CD4-positive, CD25-positive, alpha-beta regulatory T cell (primary cell): ENCODE data around the gene OSMR. TPM values are rescaled to one million over a fixed set of nuclear protein-coding genes. Genes with fewer than 3 reads are reported as not detected.

ENCODE experiments used
- ATAC-seq, 2 donors: fragments of 150-1000 bp; cut with Tn5 transposase; one replicate each; pipeline ENCODE4 v1.10.0; 2021; ENCODE audit warnings: low read depth in 2 of 2, moderate number of reproducible peaks in 2 of 2, moderate library complexity in 1 of 2
- DNase-seq, 3 donors: peaks; one replicate each; pipeline versions ENCODE4 v3.0.0 to v3.0.0-alpha.2; 2012 to 2022; ENCODE audit warnings: mixed read lengths in 1 of 3
- H3K27ac ChIP-seq: one replicate; pipeline ENCODE4 v1.7.0; 2013; ENCODE audit warnings: mild to moderate bottlenecking, low read length; ENCODE audit not compliant: insufficient read depth, poor library complexity, severe bottlenecking
- H3K27me3 ChIP-seq: one replicate; pipeline ENCODE4 v1.7.0; 2013; ENCODE audit warnings: low read length; ENCODE audit not compliant: control insufficient read depth, insufficient read depth
- H3K36me3 ChIP-seq: one replicate; pipeline ENCODE4 v1.7.0; 2013; ENCODE audit warnings: mild to moderate bottlenecking, low read length, moderate library complexity; ENCODE audit not compliant: control insufficient read depth, insufficient read depth
- H3K4me1 ChIP-seq: 2 replicates; pipeline ENCODE4 v1.7.0; 2013; ENCODE audit warnings: mild to moderate bottlenecking, low read length; ENCODE audit not compliant: insufficient read depth, control insufficient read depth, poor library complexity, severe bottlenecking
- H3K4me3 ChIP-seq: one replicate; pipeline ENCODE4 v1.7.0; 2013; ENCODE audit warnings: low read depth, mild to moderate bottlenecking, low read length, moderate library complexity
- H3K9me3 ChIP-seq, 2 experiments: 1 replicate in 1 of 2; 2 replicates in 1 of 2; pipeline ENCODE4 v1.7.0; 2013; ENCODE audit warnings: low read length in 2 of 2, mild to moderate bottlenecking in 1 of 2, moderate library complexity in 1 of 2; ENCODE audit not compliant: control insufficient read depth in 2 of 2
- H3K27ac Mint-ChIP-seq, 3 donors: one replicate each; pipeline ENCODE4 v1.8.0; 2020 to 2022; ENCODE audit warnings: mild to moderate bottlenecking in 3 of 3, mixed read lengths in 3 of 3, moderate library complexity in 2 of 3
- H3K27me3 Mint-ChIP-seq: one replicate; pipeline ENCODE4 v1.8.0; 2022; ENCODE audit warnings: mild to moderate bottlenecking, mixed read lengths
- H3K36me3 Mint-ChIP-seq: one replicate; pipeline ENCODE4 v1.8.0; 2020; ENCODE audit warnings: mixed read lengths
- H3K4me1 Mint-ChIP-seq, 4 donors: one replicate each; pipeline ENCODE4 v1.8.0; 2020 to 2022; ENCODE audit warnings: mixed read lengths in 4 of 4, mild to moderate bottlenecking in 1 of 4
- H3K4me3 Mint-ChIP-seq, 4 donors: one replicate each; pipeline ENCODE4 v1.8.0; 2020 to 2022; ENCODE audit warnings: mild to moderate bottlenecking in 4 of 4, mixed read lengths in 4 of 4, moderate library complexity in 3 of 4
- H3K9me3 Mint-ChIP-seq, 7 donors: one replicate each; pipeline ENCODE4 v1.8.0; 2020 to 2022; ENCODE audit warnings: mixed read lengths in 7 of 7, mild to moderate bottlenecking in 3 of 7, moderate library complexity in 2 of 7
- polyA plus RNA-seq, 4 donors: library from polyadenylated mRNA; unstranded; fragments of 300-500 nt; fragmentation: Illumina TruSeq; gene quantifications; one replicate each; pipeline ENCODE4 v1.2.3, GENCODE V29; 2021
- total RNA-seq: library from RNA; stranded (reverse); gene quantifications from one replicate; pipeline ENCODE4 v1.2.3, GENCODE V29; 2022

Gene OSMR
- total and polyA plus RNA-seq, 5 donors from 2014 or later = 0.31 TPM; not detected in 4

- no peaks in the 10 kb centered on the region for H3K36me3 ChIP-seq
- Mint-ChIP-seq H3K27ac (no peak overlapping the region), H3K36me3 (peaks cover 4% of the 10 kb centered on the region), H3K4me3 (no peak overlapping the region), H3K27me3 (peaks cover 14% of the 10 kb centered on the region), H3K9me3 (peaks cover 0 to 2% (median 0%) of the 10 kb centered on the region in 7 donors), H3K4me1 (peaks cover 0 to 4% (median 0%) of the 10 kb centered on the region in 4 donors)
- no peak overlapping the region for H3K27ac ChIP-seq
- ATAC-seq (no peak), DNase-seq (no peak)
- no peak overlapping the region for H3K4me3 ChIP-seq
- no peaks in the 10 kb centered on the region for H3K9me3 ChIP-seq
- peaks cover 3% of the 10 kb centered on the region for H3K27me3 ChIP-seq
- H3K4me1 ChIP-seq = no peaks in the 10 kb centered on the region
Observed at GRCh38 chr5:38931731-38932130, 85.9 kb downstream of the OSMR start.

GRCh38 chr5:38932854-38933408 is 87.1 kb downstream of the OSMR start:
- peaks cover 0 to 4% (median 0%) of the 10 kb centered on the region in 4 donors for H3K4me1 Mint-ChIP-seq
- no peak for DNase-seq
- peaks cover 0 to 2% (median 0%) of the 10 kb centered on the region in 7 donors for H3K9me3 Mint-ChIP-seq
- H3K27ac ChIP-seq = no peak overlapping the region
- no peaks in the 10 kb centered on the region for H3K9me3 ChIP-seq
- peaks cover 9% of the 10 kb centered on the region for H3K36me3 Mint-ChIP-seq
- H3K27me3 Mint-ChIP-seq = peaks cover 5% of the 10 kb centered on the region
- H3K4me1 ChIP-seq = no peaks in the 10 kb centered on the region
- ATAC-seq = no peak
- H3K27me3 ChIP-seq = no peaks in the 10 kb centered on the region
- H3K4me3 Mint-ChIP-seq = peak overlapping the region in 1 of 4 donors; percentile 10
- peaks cover 2% of the 10 kb centered on the region for H3K36me3 ChIP-seq
- no peak overlapping the region for H3K27ac Mint-ChIP-seq
- H3K4me3 ChIP-seq = no peak overlapping the region

GRCh38 chr5:38935437-38935836 is 89.6 kb downstream of the OSMR start:
- Histone ChIP-seq H3K27ac (no peak overlapping the region), H3K36me3 (peaks cover 11% of the 10 kb centered on the region), H3K4me1 (no peaks in the 10 kb centered on the region), H3K9me3 (no peaks in the 10 kb centered on the region), H3K4me3 (no peak overlapping the region), H3K27me3 (no peaks in the 10 kb centered on the region)
- no peaks in the 10 kb centered on the region for H3K27me3 Mint-ChIP-seq
- no peak for ATAC-seq
- DNase-seq = no peak
- H3K27ac Mint-ChIP-seq = no peak overlapping the region
- H3K9me3 Mint-ChIP-seq = peaks cover 0 to 2% (median 0%) of the 10 kb centered on the region in 7 donors
- H3K4me3 Mint-ChIP-seq = no peak overlapping the region
- peaks cover 0 to 4% (median 0%) of the 10 kb centered on the region in 4 donors for H3K4me1 Mint-ChIP-seq
- peaks cover 17% of the 10 kb centered on the region for H3K36me3 Mint-ChIP-seq

GRCh38 chr5:38936269-38936668 is 90.5 kb downstream of the OSMR start:
- Histone ChIP-seq H3K27ac (no peak overlapping the region), H3K9me3 (no peaks in the 10 kb centered on the region), H3K27me3 (no peaks in the 10 kb centered on the region), H3K4me3 (no peak overlapping the region), H3K36me3 (peaks cover 19% of the 10 kb centered on the region), H3K4me1 (no peaks in the 10 kb centered on the region)
- H3K9me3 Mint-ChIP-seq = peaks cover 0 to 2% (median 0%) of the 10 kb centered on the region in 7 donors
- ATAC-seq = no peak
- H3K27ac Mint-ChIP-seq = no peak overlapping the region
- H3K36me3 Mint-ChIP-seq = peaks cover 18% of the 10 kb centered on the region
- no peaks in the 10 kb centered on the region for H3K27me3 Mint-ChIP-seq
- peaks cover 0 to 10% (median 0%) of the 10 kb centered on the region in 4 donors for H3K4me1 Mint-ChIP-seq
- no peak for DNase-seq
- no peak overlapping the region for H3K4me3 Mint-ChIP-seq

GRCh38 chr5:38938424-38938823 is 92.6 kb downstream of the OSMR start:
- DNase-seq (no peak), ATAC-seq (no peak)
- Mint-ChIP-seq H3K4me1 (peaks cover 0 to 7% (median under 1%) of the 10 kb centered on the region in 4 donors), H3K9me3 (peaks cover 0 to 2% (median 0%) of the 10 kb centered on the region in 7 donors), H3K27me3 (no peaks in the 10 kb centered on the region), H3K4me3 (no peak overlapping the region), H3K36me3 (peaks cover 26% of the 10 kb centered on the region), H3K27ac (no peak overlapping the region)
- H3K4me1 ChIP-seq = no peaks in the 10 kb centered on the region
- H3K36me3 ChIP-seq = peaks cover 40% of the 10 kb centered on the region
- H3K27me3 ChIP-seq = no peaks in the 10 kb centered on the region
- no peaks in the 10 kb centered on the region for H3K9me3 ChIP-seq
- H3K4me3 ChIP-seq = no peak overlapping the region
- H3K27ac ChIP-seq = no peak overlapping the region

GRCh38 chr5:38938973-38939372 is 93.2 kb downstream of the OSMR start:
- Mint-ChIP-seq H3K4me1 (peaks cover 0 to 7% (median under 1%) of the 10 kb centered on the region in 4 donors), H3K9me3 (peaks cover 0 to 2% (median 0%) of the 10 kb centered on the region in 7 donors), H3K4me3 (no peak overlapping the region), H3K27ac (no peak overlapping the region), H3K36me3 (peaks cover 26% of the 10 kb centered on the region), H3K27me3 (no peaks in the 10 kb centered on the region)
- Histone ChIP-seq H3K27me3 (no peaks in the 10 kb centered on the region), H3K36me3 (peaks cover 45% of the 10 kb centered on the region), H3K4me3 (no peak overlapping the region), H3K9me3 (no peaks in the 10 kb centered on the region), H3K4me1 (no peaks in the 10 kb centered on the region), H3K27ac (no peak overlapping the region)
- DNase-seq (no peak), ATAC-seq (no peak)

GRCh38 chr5:38940230-38940858 is 94.5 kb downstream of the OSMR start:
- peaks cover 0 to 7% (median under 1%) of the 10 kb centered on the region in 4 donors for H3K4me1 Mint-ChIP-seq
- H3K9me3 Mint-ChIP-seq = no peaks in the 10 kb centered on the region
- H3K27ac Mint-ChIP-seq = no peak overlapping the region
- H3K27ac ChIP-seq = no peak overlapping the region
- DNase-seq (no peak), ATAC-seq (no peak)
- H3K4me1 ChIP-seq = no peaks in the 10 kb centered on the region
- H3K4me3 ChIP-seq = no peak overlapping the region
- peaks cover 30% of the 10 kb centered on the region for H3K36me3 Mint-ChIP-seq
- no peak overlapping the region for H3K4me3 Mint-ChIP-seq
- no peaks in the 10 kb centered on the region for H3K27me3 Mint-ChIP-seq
- peaks cover 59% of the 10 kb centered on the region for H3K36me3 ChIP-seq
- H3K9me3 ChIP-seq = no peaks in the 10 kb centered on the region
- no peaks in the 10 kb centered on the region for H3K27me3 ChIP-seq

- H3K27ac ChIP-seq = no peak overlapping the region
- ATAC-seq = no peak
- no peaks in the 10 kb centered on the region for H3K27me3 ChIP-seq
- Mint-ChIP-seq H3K27me3 (no peaks in the 10 kb centered on the region), H3K36me3 (peaks cover 31% of the 10 kb centered on the region), H3K4me1 (peaks cover 0 to 7% (median under 1%) of the 10 kb centered on the region in 4 donors), H3K9me3 (no peaks in the 10 kb centered on the region), H3K27ac (no peak overlapping the region), H3K4me3 (no peak overlapping the region)
- DNase-seq = no peak
- H3K36me3 ChIP-seq = peaks cover 74% of the 10 kb centered on the region
- H3K4me1 ChIP-seq = no peaks in the 10 kb centered on the region
- no peak overlapping the region for H3K4me3 ChIP-seq
- no peaks in the 10 kb centered on the region for H3K9me3 ChIP-seq
Observed at GRCh38 chr5:38941912-38942311, 96.1 kb downstream of the OSMR start.
